GM06990 (cell line): ENCODE data around the gene HEMK1.

Experiments
- DNase-seq: peaks from one replicate; pipeline ENCODE4 v3.0.0-alpha.2; 2011; ENCODE audit not compliant: insufficient read length; ENCODE audit errors: extremely low read depth
- H3K27me3 ChIP-seq: replicated peaks from 2 replicates; pipeline ENCODE4 v1.6.0; 2011; ENCODE audit warnings: low read length; ENCODE audit not compliant: control insufficient read depth, insufficient read depth
- H3K36me3 ChIP-seq: 2 replicates; pipeline ENCODE4 v1.5.1; 2011; ENCODE audit warnings: low read length; ENCODE audit not compliant: control insufficient read depth, insufficient read depth
- H3K4me3 ChIP-seq: replicated peaks from 2 replicates; pipeline ENCODE4 v1.5.1; 2011; ENCODE audit warnings: low read depth, mild to moderate bottlenecking, control low read depth, low read length
- TF ChIP-seq, protein P1 (sequence below): IDR thresholded peaks from 2 replicates; pipeline ENCODE4 v1.5.1; 2011; ENCODE audit warnings: low read length, control low read depth, mild to moderate bottlenecking, inconsistent platforms; ENCODE audit not compliant: insufficient read depth, poor library complexity, severe bottlenecking

HEMK1 gene

DNA sequence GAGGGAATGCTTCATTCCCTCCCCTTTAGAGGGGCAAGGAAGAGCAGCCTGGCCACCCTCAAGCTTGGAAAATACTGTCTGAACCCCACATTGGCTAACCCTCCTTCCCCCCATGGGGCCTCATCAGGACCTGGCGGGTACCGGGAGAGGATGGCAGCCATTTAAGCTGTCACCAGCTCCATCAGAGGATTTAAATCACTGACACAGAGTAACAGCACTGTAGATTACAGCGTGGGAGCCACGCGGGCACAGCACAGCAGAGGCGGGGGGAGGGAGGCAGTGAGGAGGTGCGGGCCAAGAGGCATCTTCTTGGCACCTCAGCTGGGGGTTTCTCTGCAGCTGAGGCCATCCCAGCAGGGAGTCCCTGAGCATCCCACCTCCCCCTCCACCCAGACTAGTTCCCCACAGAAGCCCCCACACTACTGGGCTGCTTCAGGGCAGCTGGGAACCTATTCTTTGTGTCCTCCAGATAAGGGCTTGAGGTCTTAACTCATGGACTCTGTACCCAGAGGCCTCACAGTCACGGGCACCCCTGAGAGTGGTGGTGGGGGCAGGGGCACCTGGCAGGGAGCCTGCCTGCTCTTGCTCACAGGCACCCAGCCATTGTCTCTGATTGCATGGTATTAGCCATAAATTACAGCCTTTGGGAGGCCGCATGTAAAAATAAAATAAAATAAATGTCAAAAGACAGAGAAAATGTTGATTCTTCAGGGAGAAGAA is 44.0 kb upstream of the HEMK1 start:
- peaks cover 1% of the 10 kb centered on the region; the same call in 1 of the 2 replicates for H3K27me3 ChIP-seq
- no peak for DNase-seq
- H3K36me3 ChIP-seq = no peaks in the 10 kb centered on the region
- H3K4me3 ChIP-seq = no peak overlapping the region
- TF ChIP-seq, protein P1, sequence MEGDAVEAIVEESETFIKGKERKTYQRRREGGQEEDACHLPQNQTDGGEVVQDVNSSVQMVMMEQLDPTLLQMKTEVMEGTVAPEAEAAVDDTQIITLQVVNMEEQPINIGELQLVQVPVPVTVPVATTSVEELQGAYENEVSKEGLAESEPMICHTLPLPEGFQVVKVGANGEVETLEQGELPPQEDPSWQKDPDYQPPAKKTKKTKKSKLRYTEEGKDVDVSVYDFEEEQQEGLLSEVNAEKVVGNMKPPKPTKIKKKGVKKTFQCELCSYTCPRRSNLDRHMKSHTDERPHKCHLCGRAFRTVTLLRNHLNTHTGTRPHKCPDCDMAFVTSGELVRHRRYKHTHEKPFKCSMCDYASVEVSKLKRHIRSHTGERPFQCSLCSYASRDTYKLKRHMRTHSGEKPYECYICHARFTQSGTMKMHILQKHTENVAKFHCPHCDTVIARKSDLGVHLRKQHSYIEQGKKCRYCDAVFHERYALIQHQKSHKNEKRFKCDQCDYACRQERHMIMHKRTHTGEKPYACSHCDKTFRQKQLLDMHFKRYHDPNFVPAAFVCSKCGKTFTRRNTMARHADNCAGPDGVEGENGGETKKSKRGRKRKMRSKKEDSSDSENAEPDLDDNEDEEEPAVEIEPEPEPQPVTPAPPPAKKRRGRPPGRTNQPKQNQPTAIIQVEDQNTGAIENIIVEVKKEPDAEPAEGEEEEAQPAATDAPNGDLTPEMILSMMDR = no peak

DNA sequence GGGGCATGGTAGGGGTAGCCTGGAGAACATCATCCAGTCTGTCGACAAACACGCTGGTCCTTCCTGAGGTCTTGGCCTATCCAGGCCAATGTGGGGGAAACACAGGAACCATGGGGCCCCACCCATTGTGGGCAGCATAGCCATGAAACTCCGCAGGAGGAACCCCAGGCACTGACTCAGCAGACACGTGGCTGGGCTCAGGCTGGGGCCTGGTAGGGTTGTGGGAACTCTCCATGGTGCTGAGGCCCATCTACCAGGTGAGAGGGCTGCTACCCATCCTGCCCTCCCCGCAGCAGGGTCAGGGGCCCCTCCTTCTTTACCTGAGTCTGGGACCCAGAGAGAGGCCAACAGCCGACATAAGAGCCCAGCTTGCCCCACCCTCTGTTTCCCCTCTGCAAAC is 43.3 kb upstream of the HEMK1 start:
- TF ChIP-seq, protein P1 = no peak
- H3K36me3 ChIP-seq = no peaks in the 10 kb centered on the region
- DNase-seq = no peak
- H3K27me3 ChIP-seq = peaks cover 2% of the 10 kb centered on the region
- H3K4me3 ChIP-seq = no peak overlapping the region

DNA sequence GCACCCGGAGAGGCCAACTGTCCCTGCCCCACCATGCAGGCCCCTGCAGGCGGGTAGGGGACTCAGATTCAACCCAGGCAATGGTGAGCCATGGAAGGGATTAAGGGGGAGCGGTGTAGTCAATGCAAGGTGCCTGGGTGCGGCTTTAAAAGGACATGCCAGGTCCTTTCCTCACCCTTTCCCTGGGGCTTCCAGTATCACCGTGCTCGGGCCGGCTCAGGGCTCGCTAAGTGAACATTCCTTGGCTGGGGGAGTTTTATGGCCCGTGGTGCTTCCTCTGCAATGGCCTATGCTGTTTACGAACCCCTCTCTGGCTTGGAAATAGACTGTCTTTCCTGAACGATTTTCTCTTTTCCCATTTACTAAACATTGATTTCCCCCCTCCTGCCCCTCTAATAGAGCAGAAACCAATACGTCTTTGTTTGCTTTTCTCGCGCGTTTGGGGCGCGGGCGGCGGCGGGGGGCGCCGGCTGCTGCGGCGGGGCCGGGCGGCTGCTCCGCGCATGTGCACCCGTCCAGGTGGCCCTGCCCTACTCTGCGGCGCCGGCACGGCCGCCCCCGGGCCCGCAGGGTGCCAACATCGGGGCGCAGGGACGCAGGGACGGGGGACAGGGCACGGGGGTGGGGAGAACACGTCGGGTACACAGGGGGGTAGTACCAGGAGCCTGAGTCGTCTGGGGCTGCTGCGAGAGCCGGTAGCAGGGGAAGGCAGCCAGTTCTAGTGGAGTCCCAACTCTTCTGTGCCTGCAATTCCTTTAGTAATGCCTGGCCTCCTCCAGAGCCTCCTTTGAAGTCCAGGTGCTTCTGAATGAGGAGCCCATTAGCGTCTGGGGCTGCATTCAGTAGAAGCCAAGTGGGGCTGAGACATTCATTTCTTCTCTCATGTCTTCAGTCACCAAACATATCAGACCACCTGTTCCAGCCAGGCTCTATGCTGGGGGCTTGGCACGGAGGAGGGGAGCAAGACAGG is 39.0 kb upstream of the HEMK1 start:
- no peaks in the 10 kb centered on the region for H3K36me3 ChIP-seq
- peaks cover 4% of the 10 kb centered on the region for H3K27me3 ChIP-seq
- TF ChIP-seq, protein P1 = no peak
- no peak overlapping the region for H3K4me3 ChIP-seq
- no peak for DNase-seq

- no peak for DNase-seq
- Histone ChIP-seq H3K27me3 (peaks cover 4% of the 10 kb centered on the region), H3K36me3 (no peaks in the 10 kb centered on the region), H3K4me3 (no peak overlapping the region)
- TF ChIP-seq, protein P1 = no peak
These were observed 38.1 kb upstream of the HEMK1 start for GRCh38 chr3:50531201-50531600.

- no peak for DNase-seq
- Histone ChIP-seq H3K27me3 (peaks cover 4% of the 10 kb centered on the region), H3K4me3 (no peak overlapping the region), H3K36me3 (no peaks in the 10 kb centered on the region)
- TF ChIP-seq, protein P1 = no peak
These were observed 37.1 kb upstream of the HEMK1 start for GRCh38 chr3:50532062-50532705.
